Large intestine (tissue), 3 donors: ENCODE results near the gene SH2B3. TPM values are rescaled to one million over a fixed set of nuclear protein-coding genes. Genes with fewer than 3 reads are reported as not detected.
A peak's percentile ranks its signal among the peaks of the same experiment; 100 is the strongest.

Experiments
- DNase-seq, 2 donors: peaks; one replicate each; pipeline versions ENCODE4 v3.0.0 to v3.0.0-alpha.2; 2013
- H3K27ac ChIP-seq: one replicate; pipeline ENCODE4 v1.5.1; 2013; ENCODE audit warnings: low read length
- H3K27me3 ChIP-seq: 2 replicates; pipeline ENCODE4 v1.6.1; 2013; ENCODE audit warnings: low read length; ENCODE audit not compliant: control insufficient read depth, insufficient read depth
- H3K36me3 ChIP-seq: 2 replicates; pipeline ENCODE4 v1.6.1; 2013; ENCODE audit warnings: low read length; ENCODE audit not compliant: control insufficient read depth, insufficient read depth
- H3K4me1 ChIP-seq: one replicate; pipeline ENCODE4 v1.6.1; 2013; ENCODE audit warnings: low read length; ENCODE audit not compliant: control insufficient read depth, insufficient read depth
- H3K4me3 ChIP-seq: one replicate; pipeline ENCODE4 v1.5.1; 2013; ENCODE audit warnings: low read length
- H3K9me3 ChIP-seq: one replicate; pipeline ENCODE4 v1.6.1; 2013; ENCODE audit warnings: mild to moderate bottlenecking, low read depth, low read length, moderate library complexity; ENCODE audit not compliant: control insufficient read depth
- WGBS: methylation state at CpG from one replicate; pipeline ENCODE4 v1.1.5; 2013; ENCODE audit warnings: low lambda C conversion rate; ENCODE audit not compliant: insufficient coverage; 5-methylcytosine and 5-hydroxymethylcytosine counted together
- polyA plus RNA-seq: library from polyadenylated mRNA; unstranded; fragments of 120-200 nt; gene quantifications from one replicate; pipeline ENCODE4 v1.2.1, GENCODE V29; 2013

SH2B3 gene
- polyA plus RNA-seq, 1 donor, result 10.8 TPM

- WGBS, result no CpG with 5 or more reads among the region's 6 CpGs
- H3K4me1 ChIP-seq, result peaks cover 17% of the 10 kb centered on the region
- no peak overlapping the region for H3K4me3 ChIP-seq
- H3K27ac ChIP-seq, result peak overlapping the region; percentile 67
- peaks cover 86% of the 10 kb centered on the region for H3K36me3 ChIP-seq
- H3K27me3 ChIP-seq, result no peaks in the 10 kb centered on the region
- no peaks in the 10 kb centered on the region for H3K9me3 ChIP-seq
- peak in 1 of 2 donors; percentile 36 for DNase-seq
Measured at GRCh38 chr12:111445726-111446581, 40.2 kb downstream of the SH2B3 start.

- DNase-seq, result no peak
- Histone ChIP-seq H3K4me3 (no peak overlapping the region), H3K27ac (no peak overlapping the region), H3K36me3 (peaks cover 84% of the 10 kb centered on the region), H3K4me1 (peaks cover 17% of the 10 kb centered on the region), H3K27me3 (no peaks in the 10 kb centered on the region), H3K9me3 (no peaks in the 10 kb centered on the region)
- no CpG with 5 or more reads among the region's 20 CpGs for WGBS
Measured at GRCh38 chr12:111446631-111447570, 41.2 kb downstream of the SH2B3 start.

- no peaks in the 10 kb centered on the region for H3K27me3 ChIP-seq
- H3K9me3 ChIP-seq, result no peaks in the 10 kb centered on the region
- H3K4me1 ChIP-seq, result peaks cover 17% of the 10 kb centered on the region
- DNase-seq, result no peak
- WGBS, result no CpG with 5 or more reads among the region's 28 CpGs
- no peak overlapping the region for H3K4me3 ChIP-seq
- H3K27ac ChIP-seq, result no peak overlapping the region
- peaks cover 81% of the 10 kb centered on the region for H3K36me3 ChIP-seq
Measured at GRCh38 chr12:111447571-111448265, 42.0 kb downstream of the SH2B3 start.

GRCh38 chr12:111448266-111448830 lies 42.6 kb downstream of the SH2B3 start:
- WGBS, result no CpG with 5 or more reads among the region's 9 CpGs
- H3K4me1 ChIP-seq, result peaks cover 17% of the 10 kb centered on the region
- H3K27me3 ChIP-seq, result no peaks in the 10 kb centered on the region
- H3K4me3 ChIP-seq, result no peak overlapping the region
- H3K36me3 ChIP-seq, result peaks cover 80% of the 10 kb centered on the region
- no peak overlapping the region for H3K27ac ChIP-seq
- no peak for DNase-seq
- no peaks in the 10 kb centered on the region for H3K9me3 ChIP-seq

- Histone ChIP-seq H3K4me1 (peaks cover 17% of the 10 kb centered on the region), H3K27me3 (no peaks in the 10 kb centered on the region), H3K36me3 (peaks cover 85% of the 10 kb centered on the region), H3K4me3 (no peak overlapping the region), H3K27ac (no peak overlapping the region), H3K9me3 (no peaks in the 10 kb centered on the region)
- no peak for DNase-seq
- WGBS, result no CpG with 5 or more reads among the region's 4 CpGs
Measured at GRCh38 chr12:111448846-111449790, 43.4 kb downstream of the SH2B3 start.

- Histone ChIP-seq H3K36me3 (peaks cover 88% of the 10 kb centered on the region), H3K4me3 (no peak overlapping the region), H3K4me1 (peaks cover 10% of the 10 kb centered on the region), H3K9me3 (no peaks in the 10 kb centered on the region), H3K27me3 (no peaks in the 10 kb centered on the region), H3K27ac (no peak overlapping the region)
- DNase-seq, result no peak
- no CpG with 5 or more reads among the region's 4 CpGs for WGBS
Measured at GRCh38 chr12:111450676-111451075, 45.0 kb downstream of the SH2B3 start.

GRCh38 chr12:111451232-111451631 lies 45.5 kb downstream of the SH2B3 start:
- Histone ChIP-seq H3K27me3 (no peaks in the 10 kb centered on the region), H3K9me3 (no peaks in the 10 kb centered on the region), H3K4me1 (peaks cover 5% of the 10 kb centered on the region), H3K4me3 (no peak overlapping the region), H3K36me3 (peaks cover 89% of the 10 kb centered on the region), H3K27ac (no peak overlapping the region)
- no CpG with 5 or more reads among the region's 1 CpG for WGBS
- no peak for DNase-seq

GRCh38 chr12:111451649-111452129 lies 46.0 kb downstream of the SH2B3 start:
- H3K4me1 ChIP-seq, result peaks cover under 1% of the 10 kb centered on the region
- peak in 1 of 2 donors; percentile 33 for DNase-seq
- no peak overlapping the region for H3K27ac ChIP-seq
- H3K9me3 ChIP-seq, result no peaks in the 10 kb centered on the region
- peaks cover 86% of the 10 kb centered on the region for H3K36me3 ChIP-seq
- 73% methylated on average over 3 of the region's 6 CpGs for WGBS
- no peak overlapping the region for H3K4me3 ChIP-seq
- H3K27me3 ChIP-seq, result no peaks in the 10 kb centered on the region
